GM19463 (cell line): ENCODE measurements around the gene AMBP.

Experiments
- ATAC-seq: cut with Tn5 transposase; IDR thresholded peaks from one replicate; pipeline ENCODE4 v1.9.1; 2021; ENCODE audit warnings: mild to moderate bottlenecking, moderate library complexity; ENCODE audit not compliant: unreplicated experiment

Gene AMBP

DNA sequence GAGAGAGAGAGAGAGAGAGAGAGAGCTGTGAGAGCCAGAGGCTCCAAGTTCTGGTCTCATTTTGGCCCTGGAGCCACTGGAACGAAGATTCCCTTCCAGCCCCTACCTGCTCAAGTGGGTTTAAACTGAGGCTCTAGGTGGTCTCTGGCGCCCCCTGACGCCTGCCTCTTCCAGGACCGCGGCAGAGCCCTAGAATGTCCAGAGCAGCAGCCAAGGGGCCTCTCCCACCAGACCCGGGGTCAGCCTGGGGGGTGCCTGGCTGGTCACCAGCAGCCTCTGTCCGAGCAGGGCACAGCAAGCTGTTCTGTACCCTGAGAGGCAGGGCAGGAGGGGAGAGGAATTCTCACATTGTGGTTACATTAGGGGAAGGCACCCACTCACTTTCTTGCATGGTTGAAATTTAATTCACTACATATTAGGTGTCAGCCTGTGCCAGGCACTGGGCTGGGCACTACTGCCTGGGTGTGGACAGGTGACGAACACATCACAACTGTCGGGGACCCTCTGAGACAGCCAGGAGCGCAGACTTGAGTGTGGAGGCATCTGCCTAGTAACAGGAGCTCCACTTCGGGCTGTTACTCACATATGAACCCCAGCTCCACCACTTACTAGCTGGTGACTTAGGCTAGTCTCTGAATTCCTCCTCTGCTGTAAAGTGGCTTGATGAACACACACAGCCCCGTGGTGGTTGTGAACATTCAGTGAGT lies 44.5 kb downstream of the AMBP start:
- ATAC-seq = no peak

DNA sequence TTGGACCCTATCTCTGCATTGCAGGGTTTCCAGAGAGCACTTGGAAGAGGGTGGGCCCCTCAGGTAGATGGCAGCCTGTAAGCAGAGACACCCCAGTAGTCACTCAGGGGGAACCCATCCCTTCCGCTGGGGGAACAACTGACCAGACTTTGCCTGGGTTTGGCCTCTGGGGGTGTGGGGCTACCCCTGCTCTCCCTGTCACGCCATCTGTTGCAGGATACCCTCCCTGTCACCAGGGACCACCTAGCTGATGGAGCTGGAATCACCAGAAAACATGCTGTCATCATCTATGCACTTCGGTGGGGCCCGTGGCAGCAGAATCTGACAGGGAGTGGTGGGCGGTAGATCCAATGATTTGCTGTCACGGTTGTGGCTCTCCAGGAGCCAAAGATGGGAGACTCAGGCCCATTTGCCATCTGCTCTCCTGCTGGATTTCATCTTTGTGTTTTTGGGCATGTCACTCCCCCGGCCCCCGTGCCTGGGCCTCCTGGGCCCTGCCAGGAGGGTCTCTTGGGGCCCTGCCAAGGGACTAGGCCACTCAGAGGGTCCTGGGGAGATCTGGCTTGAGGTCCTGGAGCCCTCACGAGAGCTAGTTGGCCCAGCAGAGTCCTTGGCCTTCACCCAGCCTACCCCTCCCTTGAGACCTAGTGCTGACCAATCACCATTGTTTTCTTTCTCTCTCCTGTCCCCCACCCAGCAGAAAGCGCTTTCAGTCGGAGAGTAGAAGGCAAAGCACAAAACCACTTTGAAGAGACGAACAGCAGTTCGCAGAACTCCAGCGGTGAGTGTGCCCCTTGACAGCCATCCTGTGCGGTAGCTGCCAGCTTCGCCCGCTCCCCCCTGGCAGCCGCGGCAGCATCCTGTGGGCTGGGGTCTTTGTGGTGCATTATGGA lies 45.9 kb downstream of the AMBP start:
- ATAC-seq = no peak

DNA sequence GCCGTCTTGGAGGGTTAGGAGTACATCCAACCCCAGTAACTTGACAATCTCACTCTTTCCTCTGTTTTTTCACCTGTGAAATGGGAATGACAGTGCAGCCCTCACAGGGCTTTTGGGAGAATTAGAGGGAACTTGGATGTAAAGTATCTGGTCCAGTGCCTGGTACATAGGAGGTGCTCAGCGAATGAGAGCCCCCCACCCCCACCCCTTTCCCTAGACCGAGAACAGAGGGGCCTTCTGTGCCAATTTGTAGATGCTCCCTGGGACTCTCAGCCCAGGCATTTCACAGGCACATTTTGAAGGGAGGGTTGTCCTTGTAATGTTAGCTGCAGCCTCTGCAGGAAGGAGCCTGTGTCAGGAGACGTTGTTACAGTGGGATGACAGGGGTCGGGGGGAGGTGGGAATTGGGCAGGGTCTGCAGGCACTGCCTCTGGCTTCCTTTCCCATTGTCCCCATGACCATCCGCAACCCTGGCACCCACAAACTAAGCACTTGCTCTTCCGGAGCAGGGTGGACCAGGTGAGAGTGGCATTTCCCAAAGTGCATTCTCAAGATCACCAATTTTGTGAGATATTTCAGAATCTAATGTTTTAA lies 47.0 kb downstream of the AMBP start:
- no peak for ATAC-seq

DNA sequence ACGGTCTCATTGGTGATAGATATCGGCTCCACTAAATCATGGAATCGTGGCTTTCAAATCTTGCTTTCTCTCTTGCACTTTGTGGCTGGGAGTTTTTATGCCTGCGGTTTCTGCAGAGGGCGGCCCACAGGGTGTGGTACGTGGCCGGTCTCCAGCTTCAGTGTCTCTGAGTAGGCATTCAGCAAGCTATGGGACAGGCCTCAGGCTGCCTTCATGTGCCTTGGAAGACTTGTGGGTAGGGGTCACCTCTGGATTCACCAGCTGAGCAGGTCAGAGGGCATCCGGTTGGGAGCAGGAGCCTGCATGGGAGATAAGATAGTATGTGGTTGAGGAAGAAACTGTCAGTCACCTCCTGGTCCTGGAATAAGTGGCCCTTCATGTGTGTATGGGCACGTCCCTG lies 47.7 kb downstream of the AMBP start:
- no peak for ATAC-seq

DNA sequence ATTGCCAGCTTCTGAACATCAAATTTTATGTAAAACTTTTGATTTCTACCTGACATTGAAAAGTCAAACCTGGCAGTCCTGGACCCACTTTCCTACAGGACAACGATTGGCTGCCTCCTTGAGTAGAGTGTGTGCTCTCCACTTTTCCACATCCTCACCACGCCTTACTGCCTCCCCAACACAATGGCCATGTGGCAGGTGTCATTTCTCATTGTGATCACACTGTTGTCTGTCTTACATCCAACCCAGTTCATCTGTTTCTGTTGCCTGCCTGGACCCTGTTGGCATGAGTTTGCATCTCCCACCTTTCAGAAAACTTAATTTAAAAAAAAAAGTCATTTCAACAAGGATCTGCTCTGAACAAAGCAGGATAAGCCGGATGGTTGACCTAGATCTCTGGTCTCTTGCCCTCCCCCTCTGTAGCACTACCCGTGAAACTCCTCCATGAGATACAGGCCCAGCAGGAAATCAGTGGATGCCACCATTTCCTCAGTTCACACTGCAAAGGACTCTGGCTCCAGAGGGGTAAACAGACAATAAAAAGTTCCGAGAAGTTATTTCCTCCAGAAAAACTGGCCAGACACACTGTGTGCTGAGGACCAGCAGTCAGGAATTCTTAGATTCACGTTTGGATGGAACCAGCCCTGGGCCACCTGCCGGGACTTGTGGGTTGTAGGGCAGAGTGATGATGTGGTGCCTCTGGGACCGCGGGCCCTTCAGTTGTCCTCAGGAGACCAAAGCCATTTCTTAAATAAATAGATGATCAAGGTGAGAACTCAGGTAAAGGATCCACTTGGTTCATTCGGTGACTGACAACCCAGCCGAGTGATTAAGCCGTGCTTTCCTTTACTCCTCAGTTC lies 48.6 kb downstream of the AMBP start:
- no peak for ATAC-seq

DNA sequence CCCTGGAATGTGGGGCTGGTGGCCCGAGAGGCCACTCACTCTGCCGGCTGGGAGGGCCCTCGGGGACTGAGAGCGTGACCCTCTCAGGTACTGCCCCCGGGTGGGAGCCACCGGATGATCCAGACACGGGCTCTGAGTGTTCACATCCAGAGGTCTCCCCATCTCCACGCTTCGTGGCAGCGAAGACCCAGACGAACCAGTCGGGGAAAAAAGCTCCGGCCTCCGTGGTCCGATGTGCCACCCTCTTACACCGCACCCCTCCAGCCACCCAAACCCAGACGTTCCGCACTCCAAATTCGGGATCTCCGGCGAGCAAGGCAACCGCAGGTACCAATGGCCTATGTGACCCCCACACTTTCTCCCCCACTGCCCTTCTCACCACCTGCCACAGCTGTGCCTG lies 49.5 kb downstream of the AMBP start:
- ATAC-seq = no peak

DNA sequence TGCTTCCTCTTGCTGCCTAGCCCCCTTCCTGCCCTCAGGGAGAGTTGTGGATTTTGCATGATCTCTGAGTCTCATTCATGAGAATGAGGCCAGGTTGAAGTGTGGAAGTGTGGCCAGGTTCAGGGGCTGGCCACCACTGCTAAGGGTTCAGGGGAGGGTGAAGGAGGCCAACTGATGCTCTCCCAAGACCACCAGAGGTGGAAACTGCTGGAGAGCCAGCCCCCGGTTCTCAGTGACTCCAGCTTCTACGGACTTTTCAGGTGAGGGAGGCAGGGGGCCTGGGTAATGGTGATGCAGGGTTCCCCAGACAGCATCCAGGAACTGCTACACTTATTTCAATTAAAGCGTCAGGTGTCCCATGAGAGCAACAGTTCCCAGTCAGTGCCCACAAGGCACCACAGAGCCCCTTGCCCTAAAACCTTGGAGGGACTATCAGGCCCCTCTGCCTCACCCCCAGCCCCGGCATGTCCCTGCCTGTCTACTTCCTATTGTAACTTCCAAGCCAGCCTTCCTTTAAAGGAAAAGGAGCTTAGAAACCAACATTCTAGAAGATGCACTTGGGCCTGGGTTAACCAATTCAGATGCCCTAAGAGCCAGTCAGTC lies 50.1 kb downstream of the AMBP start:
- ATAC-seq = no peak

DNA sequence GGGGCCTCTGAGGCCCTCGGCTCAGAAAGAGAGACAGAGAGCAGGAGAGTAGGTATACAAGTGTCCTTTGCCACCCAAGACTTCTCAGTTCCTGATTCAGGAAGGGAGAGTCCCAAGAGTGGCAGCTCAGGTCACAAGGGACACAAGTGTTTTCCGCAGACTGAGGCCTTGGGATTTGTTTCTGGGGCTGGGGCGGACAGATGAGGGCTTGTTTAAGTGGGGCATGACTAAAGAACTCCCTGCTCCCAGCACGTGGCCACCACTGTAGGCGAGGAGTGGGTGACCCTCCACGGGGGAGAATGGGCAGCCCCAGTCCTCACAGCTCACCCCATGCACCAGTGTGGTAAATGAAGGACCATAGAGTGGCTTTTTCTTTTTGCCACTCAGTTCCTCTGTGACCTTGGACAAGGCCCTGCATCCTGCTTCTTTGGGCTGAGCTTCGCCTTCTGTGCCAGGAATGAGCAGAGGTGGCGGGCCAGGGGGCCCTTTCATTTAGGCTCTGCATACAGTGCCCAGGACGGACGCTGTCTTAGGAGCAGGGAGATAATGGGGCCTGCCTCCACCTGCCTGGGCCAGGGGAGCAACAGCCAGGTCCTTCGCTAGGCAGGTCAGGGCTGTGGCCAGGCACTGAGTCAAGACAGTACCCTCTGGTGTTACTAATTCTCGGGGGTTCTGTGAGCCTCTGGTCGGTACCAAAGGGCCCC lies 50.8 kb downstream of the AMBP start:
- no peak for ATAC-seq

DNA sequence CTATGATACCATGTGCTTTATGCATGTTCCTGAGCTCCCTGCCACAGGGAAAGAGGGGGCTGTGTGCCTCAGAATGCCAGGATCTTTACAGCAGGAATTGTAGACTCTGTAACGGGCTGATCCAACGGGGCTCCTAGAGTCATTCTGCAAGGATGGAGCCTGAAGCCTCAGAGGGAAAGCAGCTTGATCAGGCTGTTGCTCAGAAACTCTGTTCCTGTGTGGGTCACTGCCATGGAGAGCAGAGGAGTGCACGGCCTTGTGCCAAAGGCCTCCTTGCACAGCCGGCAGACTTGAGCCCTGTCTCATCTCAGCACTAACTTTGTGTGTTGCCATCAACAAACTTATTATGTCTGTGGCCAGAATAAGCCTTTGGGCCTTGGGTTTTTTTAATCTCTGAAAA lies 51.8 kb downstream of the AMBP start:
- no peak for ATAC-seq

DNA sequence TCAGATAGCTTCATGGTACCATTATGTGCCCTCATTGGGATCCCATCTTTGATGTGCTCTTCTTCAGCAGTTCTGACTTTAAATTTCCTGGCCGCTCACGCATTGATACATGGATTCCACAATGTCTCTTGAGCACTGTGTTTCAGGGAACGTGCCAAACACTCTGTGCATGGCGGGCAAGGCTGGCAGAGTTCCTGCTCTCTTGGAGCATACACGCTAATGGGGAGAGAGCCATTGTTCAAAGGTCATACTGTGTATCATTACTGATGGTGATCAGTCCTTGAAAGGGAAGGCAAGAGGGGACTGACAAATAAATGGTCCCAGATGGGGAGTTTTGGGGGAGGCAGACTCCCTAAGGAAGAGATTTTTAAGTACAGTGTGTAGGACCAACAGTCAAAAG lies 52.3 kb downstream of the AMBP start:
- no peak for ATAC-seq

DNA sequence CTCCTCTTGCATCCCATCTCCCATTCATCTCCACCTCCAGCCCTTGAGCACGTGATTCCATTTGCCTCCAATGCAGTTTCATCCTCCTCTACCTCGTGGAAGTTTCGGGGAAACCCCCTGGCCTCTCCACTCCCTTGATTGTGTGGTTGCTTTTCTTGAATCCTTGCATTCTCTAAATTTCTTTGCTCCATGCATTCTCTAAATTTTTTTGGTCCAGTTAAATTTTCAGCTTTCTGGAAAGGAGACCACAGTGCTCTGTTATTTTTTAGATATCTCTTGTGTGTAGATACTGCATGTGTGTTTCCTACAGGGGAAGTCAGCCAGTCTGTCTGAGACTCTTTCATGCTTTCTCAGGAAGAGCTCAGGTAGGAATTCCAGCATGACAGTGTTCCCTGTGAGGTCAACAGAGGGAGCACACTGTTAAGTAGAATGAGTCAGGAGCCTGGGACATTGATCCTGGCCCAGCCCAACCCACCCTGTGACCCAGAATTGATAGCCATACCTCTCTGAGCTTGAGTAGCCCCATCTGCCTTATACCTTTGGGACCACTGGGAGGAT lies 52.8 kb downstream of the AMBP start:
- no peak for ATAC-seq

DNA sequence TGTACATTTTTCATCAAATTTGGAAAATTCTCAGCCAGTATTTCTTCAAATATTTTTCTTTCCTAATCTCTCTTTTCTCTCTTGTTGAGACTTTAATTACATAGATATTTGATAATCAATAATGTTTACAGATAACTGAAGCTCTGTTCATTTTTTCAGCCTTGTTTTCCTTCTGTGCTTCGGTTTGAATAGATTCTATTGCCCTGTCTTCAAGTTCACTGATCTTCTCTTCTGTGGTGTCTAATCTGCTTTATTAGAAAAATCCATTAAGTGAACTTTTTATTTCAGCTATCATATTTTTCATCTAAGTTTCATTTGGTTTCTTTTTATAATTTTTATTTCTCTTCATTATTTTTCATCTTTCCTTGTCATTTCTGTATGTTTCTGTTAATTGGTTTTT lies 54.1 kb downstream of the AMBP start:
- ATAC-seq = no peak

DNA sequence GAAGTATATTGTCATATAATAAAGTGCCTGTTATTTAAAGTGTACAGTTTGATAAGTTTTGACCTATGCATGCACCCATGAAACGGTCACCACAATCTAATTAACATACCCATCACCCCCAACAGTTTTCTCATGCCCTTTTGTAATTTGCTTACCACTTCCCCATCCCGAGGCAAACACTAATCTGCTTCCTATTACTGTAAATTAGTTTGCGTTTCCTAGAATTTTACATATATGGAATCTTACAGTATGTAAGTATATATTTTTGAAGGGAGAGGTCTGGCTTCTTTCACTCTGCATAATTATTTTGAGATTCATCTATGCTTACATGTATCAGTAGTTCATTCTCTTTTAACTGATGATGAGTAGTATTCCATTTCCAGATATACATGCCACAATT lies 56.5 kb downstream of the AMBP start:
- ATAC-seq = no peak

DNA sequence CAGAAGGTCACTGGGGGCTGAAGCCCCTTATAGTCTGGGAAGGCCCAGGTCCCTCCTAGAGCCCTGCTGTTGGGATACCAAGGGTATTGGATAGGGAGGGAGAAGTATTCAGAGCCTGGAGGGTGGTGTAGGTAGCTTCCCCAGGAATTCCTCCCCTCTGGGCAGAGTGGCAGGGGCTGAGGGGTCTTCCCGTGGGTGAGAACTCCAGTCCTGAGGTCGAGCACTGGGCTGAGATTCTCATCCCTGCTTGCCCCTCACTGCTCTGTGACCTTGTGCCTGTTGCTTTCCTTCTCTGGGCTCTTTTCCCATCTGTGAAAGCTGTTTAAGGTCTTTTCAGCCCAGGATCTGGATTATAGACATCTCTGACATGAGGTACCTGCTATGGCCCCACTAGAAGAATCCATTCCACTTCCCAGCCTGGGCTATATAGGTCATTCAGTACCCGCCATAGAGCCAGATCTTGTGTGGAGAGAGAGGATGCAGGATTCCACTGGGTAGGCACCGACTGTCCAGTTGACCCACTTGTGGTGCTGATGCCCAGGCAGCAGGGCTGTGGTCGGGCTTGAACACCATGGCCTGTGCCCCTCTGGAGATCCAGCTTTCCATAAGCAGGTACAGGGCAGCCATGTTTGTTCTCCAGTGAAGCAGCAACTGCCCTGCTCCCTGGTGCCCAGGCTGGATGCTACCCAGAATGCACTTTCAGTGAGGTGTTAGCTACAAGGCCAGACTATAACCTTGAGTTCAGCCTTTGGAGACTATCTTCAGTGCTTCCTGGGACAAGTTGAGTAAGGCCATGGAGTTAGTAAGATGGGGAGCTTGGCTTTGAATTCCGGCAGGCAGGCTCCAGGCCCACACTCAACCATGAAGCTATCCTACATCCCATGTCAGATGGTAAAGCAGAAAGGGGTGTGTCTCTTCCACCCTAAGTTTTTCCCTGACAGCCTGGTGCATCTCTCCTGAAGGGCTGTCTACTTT lies 60.1 kb downstream of the AMBP start:
- ATAC-seq = no peak

DNA sequence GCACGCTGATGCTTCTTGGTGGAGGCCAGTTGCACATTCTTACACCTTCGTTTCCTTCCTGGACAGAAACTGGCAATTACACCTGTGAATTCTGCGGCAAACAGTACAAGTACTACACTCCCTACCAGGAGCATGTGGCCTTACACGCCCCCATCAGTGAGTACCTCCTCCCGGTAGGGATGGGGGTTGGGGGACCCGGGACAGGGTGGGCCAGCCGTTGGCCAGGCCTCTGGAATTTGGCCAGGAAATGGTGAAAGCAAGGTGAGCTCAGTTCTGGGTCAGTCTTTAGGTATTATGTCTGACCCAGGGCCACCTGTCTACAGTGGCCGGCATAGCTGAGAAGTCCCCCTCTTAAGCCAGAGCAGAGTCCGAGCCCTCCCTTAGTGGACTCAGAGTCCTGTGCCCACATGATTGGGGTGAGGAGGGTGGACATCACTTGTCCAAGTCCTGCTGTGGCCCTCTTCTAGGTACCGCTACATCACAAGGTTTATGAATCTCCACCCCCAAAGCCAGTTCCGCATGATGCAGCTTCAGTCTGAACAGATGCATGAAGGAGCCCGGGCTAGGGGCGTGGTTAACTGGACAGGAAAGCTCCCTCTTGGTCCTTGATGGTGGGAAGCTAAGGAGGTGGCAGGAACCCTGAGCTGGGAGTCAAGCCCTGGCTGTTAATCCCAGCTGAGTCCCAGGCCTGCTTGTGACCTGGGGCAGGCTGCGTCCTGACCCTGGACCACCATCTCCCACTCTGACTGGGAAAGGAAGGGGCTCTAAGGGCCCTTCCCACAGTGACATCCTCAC lies 61.3 kb downstream of the AMBP start:
- no peak for ATAC-seq

DNA sequence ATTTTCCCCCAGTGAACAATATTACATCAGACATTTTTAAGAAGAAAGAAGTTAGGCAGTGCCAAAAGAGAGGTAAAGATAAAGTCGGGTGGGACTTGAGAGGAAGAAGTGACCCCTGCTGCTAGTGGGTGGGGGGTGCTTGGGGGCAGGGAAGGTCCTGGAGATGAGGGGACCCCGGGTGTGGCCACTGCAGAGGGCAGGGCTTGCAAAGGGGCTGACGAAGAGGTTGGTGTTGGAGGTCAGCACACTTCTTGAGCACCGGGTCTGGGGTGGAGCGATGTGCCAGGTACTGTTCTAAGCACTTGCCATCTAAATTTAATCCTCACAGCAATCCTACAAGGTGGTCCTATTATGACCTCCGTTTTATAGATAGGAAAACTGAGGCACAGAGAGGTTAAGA lies 62.0 kb downstream of the AMBP start:
- no peak for ATAC-seq

DNA sequence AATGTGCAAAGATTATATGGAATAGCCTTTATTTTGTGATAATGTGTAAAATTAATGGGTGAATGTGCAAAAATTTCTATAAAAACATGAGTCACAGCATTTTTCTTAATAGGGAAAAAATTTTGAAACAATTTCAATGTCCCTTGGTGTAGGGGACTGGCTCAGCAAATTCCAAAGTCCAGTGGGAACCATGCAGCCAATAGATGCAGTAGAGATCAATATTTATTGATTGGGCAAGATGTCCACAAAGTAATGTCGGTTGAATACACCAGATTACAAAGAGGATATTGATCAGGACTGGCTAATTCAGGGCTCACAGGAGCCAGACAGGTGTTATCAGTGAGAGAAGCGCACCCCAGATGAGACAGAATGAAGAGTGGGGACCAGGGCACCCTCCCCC lies 62.5 kb downstream of the AMBP start:
- ATAC-seq = no peak

DNA sequence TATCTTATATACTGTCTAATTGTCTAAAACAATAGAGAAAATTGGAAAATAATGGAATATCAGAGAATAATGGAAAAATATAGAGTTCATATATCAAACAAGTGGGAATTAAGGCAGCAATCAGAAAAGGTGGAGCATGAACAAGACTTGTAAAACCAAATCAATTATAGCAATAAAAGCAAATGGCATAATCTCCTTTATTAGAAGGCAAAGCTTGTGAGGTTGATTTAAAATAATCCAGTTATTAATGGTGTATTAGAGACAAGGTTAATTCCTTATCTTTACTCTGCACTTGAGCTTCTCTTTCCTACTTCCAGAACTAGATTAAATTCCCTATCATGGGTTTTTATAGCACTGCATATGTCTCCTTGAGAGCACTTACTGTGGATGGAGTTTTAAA lies 64.1 kb downstream of the AMBP start:
- no peak for ATAC-seq
